ENCODE measurements around the gene SORCS2.

SORCS2 gene

GRCh38 chr4:7766086-7766485 lies 573.7 kb downstream of the SORCS2 start:
- 97% methylated on average over 11 of the region's 11 CpGs for WGBS
- Histone ChIP-seq H3K9me3 (ENCODE audit: control insufficient read depth, low read length) (no peaks in the 10 kb centered on the region), H4K91ac (ENCODE audit: low read length) (no peak overlapping the region)

GRCh38 chr4:7766661-7767345 lies 574.5 kb downstream of the SORCS2 start:
- H2BK12ac ChIP-seq (ENCODE audit: low read length in 2 of 2), result no peak overlapping the region
- H3K9me3 ChIP-seq (ENCODE audit: control insufficient read depth, low read length), result no peaks in the 10 kb centered on the region
- no peak overlapping the region for H3K4me2 ChIP-seq (ENCODE audit: low read length, poor library complexity, severe bottlenecking)
- H3K9ac ChIP-seq (ENCODE audit: low read length), result no peak overlapping the region
- H2BK15ac ChIP-seq (ENCODE audit: low read depth, poor library complexity, severe bottlenecking), result no peak overlapping the region
- H3K27ac ChIP-seq (ENCODE audit: low read length, poor library complexity, severe bottlenecking), result no peak overlapping the region
- H3K18ac ChIP-seq (ENCODE audit: low read depth in 1 of 2, low read length in 2 of 2), result no peak overlapping the region
- no peak overlapping the region for H2AFZ ChIP-seq (ENCODE audit: low read depth, low read length)
- peaks cover 16% of the 10 kb centered on the region for H3K4me1 ChIP-seq (ENCODE audit: control insufficient read depth, insufficient read depth, low read depth, low read length)
- no peak overlapping the region for H4K8ac ChIP-seq (ENCODE audit: low read length)
- H3K23ac ChIP-seq (ENCODE audit: low read length in 2 of 2), result no peak overlapping the region
- H3K27me3 ChIP-seq (ENCODE audit: control insufficient read depth in 1 of 2, insufficient read depth in 1 of 2, low read length in 2 of 2), result no peaks in the 10 kb centered on the region
- H2AK5ac ChIP-seq (ENCODE audit: low read length, severe bottlenecking), result no peak overlapping the region
- no peak overlapping the region for H2BK5ac ChIP-seq (ENCODE audit: low read depth, low read length, poor library complexity, severe bottlenecking)
- H3K36me3 ChIP-seq (ENCODE audit: control insufficient read depth in 1 of 2, insufficient read depth in 2 of 2, low read depth in 1 of 2, low read length in 2 of 2), result peaks cover 88 to 99% of the 10 kb centered on the region in 2 experiments
- no peak for DNase-seq
- no peak overlapping the region for H4K91ac ChIP-seq (ENCODE audit: low read length)
- peaks cover 54% of the 10 kb centered on the region for H3K79me1 ChIP-seq (replicated peaks; ENCODE audit: low read length, poor library complexity, severe bottlenecking)
- H3K14ac ChIP-seq (ENCODE audit: low read length in 2 of 2), result no peak overlapping the region
- no peak overlapping the region for H3K4ac ChIP-seq (ENCODE audit: low read depth in 1 of 2, low read length in 2 of 2)
- no peak overlapping the region for H2BK120ac ChIP-seq (ENCODE audit: low read depth, low read length)
- no peak overlapping the region for H3K4me3 ChIP-seq (ENCODE audit: insufficient read depth in 1 of 2, low read depth in 1 of 2, low read length in 2 of 2)
- 98% methylated on average over 21 of the region's 23 CpGs for WGBS

More at GRCh38 chr4:7766086-7766485, 573.7 kb downstream of the SORCS2 start:
- H3K18ac ChIP-seq (ENCODE audit: low read depth in 1 of 2, low read length in 2 of 2), result no peak overlapping the region
- H4K8ac ChIP-seq (ENCODE audit: low read length), result no peak overlapping the region
- no peaks in the 10 kb centered on the region for H3K27me3 ChIP-seq (ENCODE audit: control insufficient read depth in 1 of 2, insufficient read depth in 1 of 2, low read length in 2 of 2)
- H2BK12ac ChIP-seq (ENCODE audit: low read length in 2 of 2), result no peak overlapping the region
- DNase-seq, result no peak
- no peak overlapping the region for H3K4me3 ChIP-seq (ENCODE audit: insufficient read depth in 1 of 2, low read depth in 1 of 2, low read length in 2 of 2)
- no peak overlapping the region for H3K27ac ChIP-seq (ENCODE audit: low read length, poor library complexity, severe bottlenecking)
- H2BK15ac ChIP-seq (ENCODE audit: low read depth, poor library complexity, severe bottlenecking), result no peak overlapping the region
- no peak overlapping the region for H2AFZ ChIP-seq (ENCODE audit: low read depth, low read length)
- no peak overlapping the region for H2BK120ac ChIP-seq (ENCODE audit: low read depth, low read length)
- H3K4me2 ChIP-seq (ENCODE audit: low read length, poor library complexity, severe bottlenecking), result no peak overlapping the region
- H3K23ac ChIP-seq (ENCODE audit: low read length in 2 of 2), result no peak overlapping the region
- no peak overlapping the region for H3K9ac ChIP-seq (ENCODE audit: low read length)
- peaks cover 52% of the 10 kb centered on the region for H3K79me1 ChIP-seq (replicated peaks; ENCODE audit: low read length, poor library complexity, severe bottlenecking)
- H3K4me1 ChIP-seq (ENCODE audit: control insufficient read depth, insufficient read depth, low read depth, low read length), result peaks cover 15% of the 10 kb centered on the region
- no peak overlapping the region for H2AK5ac ChIP-seq (ENCODE audit: low read length, severe bottlenecking)
- H3K36me3 ChIP-seq (ENCODE audit: control insufficient read depth in 1 of 2, insufficient read depth in 2 of 2, low read depth in 1 of 2, low read length in 2 of 2), result peaks cover 89 to 99% of the 10 kb centered on the region in 2 experiments
- H3K4ac ChIP-seq (ENCODE audit: low read depth in 1 of 2, low read length in 2 of 2), result no peak overlapping the region
- H2BK5ac ChIP-seq (ENCODE audit: low read depth, low read length, poor library complexity, severe bottlenecking), result no peak overlapping the region
- H3K14ac ChIP-seq (ENCODE audit: low read length in 2 of 2), result no peak overlapping the region

GRCh38 chr4:7767526-7767925 lies 575.2 kb downstream of the SORCS2 start:
- DNase-seq, result no peak
- H3K14ac ChIP-seq (ENCODE audit: low read length in 2 of 2), result no peak overlapping the region
- H2AFZ ChIP-seq (ENCODE audit: low read depth, low read length), result no peak overlapping the region
- no peak overlapping the region for H3K4me3 ChIP-seq (ENCODE audit: insufficient read depth in 1 of 2, low read depth in 1 of 2, low read length in 2 of 2)
- no peak overlapping the region for H3K4ac ChIP-seq (ENCODE audit: low read depth in 1 of 2, low read length in 2 of 2)
- no peak overlapping the region for H3K4me2 ChIP-seq (ENCODE audit: low read length, poor library complexity, severe bottlenecking)
- H4K8ac ChIP-seq (ENCODE audit: low read length), result no peak overlapping the region
- no peak overlapping the region for H3K27ac ChIP-seq (ENCODE audit: low read length, poor library complexity, severe bottlenecking)
- H2BK12ac ChIP-seq (ENCODE audit: low read length in 2 of 2), result no peak overlapping the region
- H3K9ac ChIP-seq (ENCODE audit: low read length), result no peak overlapping the region
- no peak overlapping the region for H2BK5ac ChIP-seq (ENCODE audit: low read depth, low read length, poor library complexity, severe bottlenecking)
- H3K79me1 ChIP-seq (replicated peaks; ENCODE audit: low read length, poor library complexity, severe bottlenecking), result peaks cover 58% of the 10 kb centered on the region
- H3K18ac ChIP-seq (ENCODE audit: low read depth in 1 of 2, low read length in 2 of 2), result no peak overlapping the region
- H3K9me3 ChIP-seq (ENCODE audit: control insufficient read depth, low read length), result no peaks in the 10 kb centered on the region
- H3K36me3 ChIP-seq (ENCODE audit: control insufficient read depth in 1 of 2, insufficient read depth in 2 of 2, low read depth in 1 of 2, low read length in 2 of 2), result peaks cover 88 to 99% of the 10 kb centered on the region in 2 experiments
- H4K91ac ChIP-seq (ENCODE audit: low read length), result no peak overlapping the region
- no peak overlapping the region for H2AK5ac ChIP-seq (ENCODE audit: low read length, severe bottlenecking)
- H3K27me3 ChIP-seq (ENCODE audit: control insufficient read depth in 1 of 2, insufficient read depth in 1 of 2, low read length in 2 of 2), result no peaks in the 10 kb centered on the region
- peaks cover 15% of the 10 kb centered on the region for H3K4me1 ChIP-seq (ENCODE audit: control insufficient read depth, insufficient read depth, low read depth, low read length)
- 81% methylated on average over 7 of the region's 9 CpGs for WGBS
- H2BK120ac ChIP-seq (ENCODE audit: low read depth, low read length), result no peak overlapping the region
- no peak overlapping the region for H3K23ac ChIP-seq (ENCODE audit: low read length in 2 of 2)
- no peak overlapping the region for H2BK15ac ChIP-seq (ENCODE audit: low read depth, poor library complexity, severe bottlenecking)

GRCh38 chr4:7767966-7768365 lies 575.6 kb downstream of the SORCS2 start:
- H3K4me3 ChIP-seq (ENCODE audit: insufficient read depth in 1 of 2, low read depth in 1 of 2, low read length in 2 of 2), result no peak overlapping the region
- no peak overlapping the region for H2BK5ac ChIP-seq (ENCODE audit: low read depth, low read length, poor library complexity, severe bottlenecking)
- H3K27ac ChIP-seq (ENCODE audit: low read length, poor library complexity, severe bottlenecking), result no peak overlapping the region
- peaks cover 59% of the 10 kb centered on the region for H3K79me1 ChIP-seq (replicated peaks; ENCODE audit: low read length, poor library complexity, severe bottlenecking)
- no peak overlapping the region for H4K91ac ChIP-seq (ENCODE audit: low read length)
- no peaks in the 10 kb centered on the region for H3K9me3 ChIP-seq (ENCODE audit: control insufficient read depth, low read length)
- peaks cover 15% of the 10 kb centered on the region for H3K4me1 ChIP-seq (ENCODE audit: control insufficient read depth, insufficient read depth, low read depth, low read length)
- H3K9ac ChIP-seq (ENCODE audit: low read length), result no peak overlapping the region
- 95% methylated on average over 13 of the region's 13 CpGs for WGBS
- H2BK15ac ChIP-seq (ENCODE audit: low read depth, poor library complexity, severe bottlenecking), result no peak overlapping the region
- H2BK120ac ChIP-seq (ENCODE audit: low read depth, low read length), result no peak overlapping the region
- no peak overlapping the region for H3K14ac ChIP-seq (ENCODE audit: low read length in 2 of 2)
- no peak overlapping the region for H4K8ac ChIP-seq (ENCODE audit: low read length)
- no peak overlapping the region for H3K18ac ChIP-seq (ENCODE audit: low read depth in 1 of 2, low read length in 2 of 2)
- H2AFZ ChIP-seq (ENCODE audit: low read depth, low read length), result no peak overlapping the region
- no peak overlapping the region for H2AK5ac ChIP-seq (ENCODE audit: low read length, severe bottlenecking)
- no peak overlapping the region for H3K4me2 ChIP-seq (ENCODE audit: low read length, poor library complexity, severe bottlenecking)
- no peak for DNase-seq
- no peaks in the 10 kb centered on the region for H3K27me3 ChIP-seq (ENCODE audit: control insufficient read depth in 1 of 2, insufficient read depth in 1 of 2, low read length in 2 of 2)
- no peak overlapping the region for H3K4ac ChIP-seq (ENCODE audit: low read depth in 1 of 2, low read length in 2 of 2)
- peaks cover 90 to 99% of the 10 kb centered on the region in 2 experiments for H3K36me3 ChIP-seq (ENCODE audit: control insufficient read depth in 1 of 2, insufficient read depth in 2 of 2, low read depth in 1 of 2, low read length in 2 of 2)
- no peak overlapping the region for H2BK12ac ChIP-seq (ENCODE audit: low read length in 2 of 2)
- no peak overlapping the region for H3K23ac ChIP-seq (ENCODE audit: low read length in 2 of 2)

All from mesenchymal stem cell (in vitro differentiated cells and primary cell).